Parathyroid adenoma (tissue), 2 donors: ENCODE data around the gene S100Z.

ENCODE experiments used
- H2AFZ ChIP-seq: fragments of 300-600 bp; sonication (generic); one replicate; pipeline ENCODE4 v1.7.0; 2017; ENCODE audit warnings: antibody characterized with exemption, mild to moderate bottlenecking
- H3K27ac ChIP-seq: fragments of 300-600 bp; sonication (generic); one replicate; pipeline ENCODE4 v1.7.0; 2017
- H3K27me3 ChIP-seq: fragments of 300-600 bp; sonication (generic); one replicate; pipeline ENCODE4 v1.7.0; 2017; ENCODE audit warnings: low read length; ENCODE audit not compliant: control insufficient read depth, insufficient read depth
- H3K36me3 ChIP-seq: fragments of 300-600 bp; sonication (generic); one replicate; pipeline ENCODE4 v1.7.0; 2017; ENCODE audit warnings: low read length; ENCODE audit not compliant: control insufficient read depth, insufficient read depth
- H3K4me1 ChIP-seq: fragments of 300-600 bp; sonication (generic); one replicate; pipeline ENCODE4 v1.7.0; 2017; ENCODE audit warnings: control low read depth
- H3K4me2 ChIP-seq: fragments of 300-600 bp; sonication (generic); one replicate; pipeline ENCODE4 v1.7.0; 2017; ENCODE audit warnings: low read length
- H3K4me3 ChIP-seq: fragments of 300-600 bp; sonication (generic); one replicate; pipeline ENCODE4 v1.7.0; 2017; ENCODE audit warnings: low read depth, low read length
- H3K79me2 ChIP-seq: fragments of 300-600 bp; sonication (generic); one replicate; pipeline ENCODE4 v1.7.0; 2017; ENCODE audit warnings: control low read depth
- H3K9ac ChIP-seq: fragments of 300-600 bp; sonication (generic); one replicate; pipeline ENCODE4 v1.7.0; 2017; ENCODE audit warnings: mild to moderate bottlenecking
- H3K9me3 ChIP-seq: fragments of 300-600 bp; sonication (generic); one replicate; pipeline ENCODE4 v1.7.0; 2017; ENCODE audit warnings: low read length; ENCODE audit not compliant: control insufficient read depth
- CTCF ChIP-seq: fragments of 300-600 bp; sonication (generic); IDR thresholded peaks from one replicate; pipeline ENCODE4 v1.7.0; 2017; ENCODE audit warnings: antibody characterized with exemption, mild to moderate bottlenecking
- donor health status: primary hyperparathyroidism.

The S100Z gene

GRCh38 chr5:76804266-76804665 lies 45.5 kb upstream of the S100Z start:
- Histone ChIP-seq H2AFZ (no peak overlapping the region), H3K9ac (no peak overlapping the region), H3K27ac (no peak overlapping the region), H3K9me3 (no peaks in the 10 kb centered on the region), H3K4me1 (no peaks in the 10 kb centered on the region), H3K27me3 (no peaks in the 10 kb centered on the region), H3K4me3 (no peak overlapping the region), H3K4me2 (no peak overlapping the region), H3K36me3 (no peaks in the 10 kb centered on the region), H3K79me2 (no peaks in the 10 kb centered on the region)
- TF ChIP-seq CTCF = no peak

DNA sequence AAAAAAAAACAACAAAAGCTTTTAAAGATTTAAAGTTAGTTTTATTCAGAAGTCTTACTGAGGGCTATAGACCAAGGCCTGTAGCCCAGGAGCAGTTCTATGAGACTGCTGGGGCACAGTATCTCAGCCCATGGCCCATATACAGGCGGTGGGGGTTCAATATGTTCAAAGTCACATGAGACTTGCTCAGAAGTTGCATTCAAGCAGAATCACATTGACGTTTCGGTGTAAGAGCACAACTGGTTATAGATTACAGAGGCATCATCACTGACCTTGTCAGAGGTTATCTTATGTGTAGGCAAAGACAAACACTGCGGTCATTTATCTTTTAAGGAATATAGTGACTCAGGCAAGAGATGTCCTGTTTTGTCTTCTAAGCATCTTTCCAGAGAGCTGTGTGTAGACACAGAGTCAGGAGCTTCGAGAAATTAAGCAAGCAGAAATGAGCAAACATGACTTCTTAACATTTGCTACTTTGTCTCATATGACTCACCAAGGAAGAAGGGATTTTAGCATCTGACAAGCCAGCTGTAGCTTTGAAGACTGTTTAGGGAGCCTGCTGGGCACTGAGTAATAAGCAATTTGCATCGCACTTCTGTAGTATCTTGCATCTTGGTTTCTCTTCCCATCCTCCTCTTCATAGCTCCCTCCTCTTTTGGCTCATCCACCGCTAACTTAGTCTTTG lies 43.9 kb upstream of the S100Z start:
- H3K27me3 ChIP-seq = no peaks in the 10 kb centered on the region
- peak overlapping the region; percentile 8 for H2AFZ ChIP-seq
- no peak overlapping the region for H3K4me2 ChIP-seq
- H3K79me2 ChIP-seq = no peaks in the 10 kb centered on the region
- no peaks in the 10 kb centered on the region for H3K36me3 ChIP-seq
- TF ChIP-seq CTCF = no peak
- H3K9me3 ChIP-seq = no peaks in the 10 kb centered on the region
- no peak overlapping the region for H3K27ac ChIP-seq
- no peak overlapping the region for H3K4me3 ChIP-seq
- H3K4me1 ChIP-seq = no peaks in the 10 kb centered on the region
- H3K9ac ChIP-seq = no peak overlapping the region

- no peak overlapping the region for H3K27ac ChIP-seq
Measured at GRCh38 chr5:76807296-76807695, 42.5 kb upstream of the S100Z start.

GRCh38 chr5:76808141-76808691 lies 41.6 kb upstream of the S100Z start:
- no peak overlapping the region for H2AFZ ChIP-seq
- no peak overlapping the region for H3K27ac ChIP-seq
- no peak overlapping the region for H3K9ac ChIP-seq
- H3K4me1 ChIP-seq = no peaks in the 10 kb centered on the region
- no peak for TF ChIP-seq CTCF
- H3K4me2 ChIP-seq = no peak overlapping the region
- H3K36me3 ChIP-seq = no peaks in the 10 kb centered on the region
- H3K27me3 ChIP-seq = no peaks in the 10 kb centered on the region
- H3K4me3 ChIP-seq = no peak overlapping the region
- no peaks in the 10 kb centered on the region for H3K79me2 ChIP-seq
- H3K9me3 ChIP-seq = no peaks in the 10 kb centered on the region

More at GRCh38 chr5:76807296-76807695, 42.5 kb upstream of the S100Z start:
- Histone ChIP-seq H3K79me2 (no peaks in the 10 kb centered on the region), H3K4me1 (no peaks in the 10 kb centered on the region), H3K4me3 (no peak overlapping the region), H3K36me3 (no peaks in the 10 kb centered on the region), H3K9ac (no peak overlapping the region), H3K9me3 (no peaks in the 10 kb centered on the region), H2AFZ (no peak overlapping the region), H3K4me2 (no peak overlapping the region), H3K27me3 (no peaks in the 10 kb centered on the region)
- TF ChIP-seq CTCF = no peak

DNA sequence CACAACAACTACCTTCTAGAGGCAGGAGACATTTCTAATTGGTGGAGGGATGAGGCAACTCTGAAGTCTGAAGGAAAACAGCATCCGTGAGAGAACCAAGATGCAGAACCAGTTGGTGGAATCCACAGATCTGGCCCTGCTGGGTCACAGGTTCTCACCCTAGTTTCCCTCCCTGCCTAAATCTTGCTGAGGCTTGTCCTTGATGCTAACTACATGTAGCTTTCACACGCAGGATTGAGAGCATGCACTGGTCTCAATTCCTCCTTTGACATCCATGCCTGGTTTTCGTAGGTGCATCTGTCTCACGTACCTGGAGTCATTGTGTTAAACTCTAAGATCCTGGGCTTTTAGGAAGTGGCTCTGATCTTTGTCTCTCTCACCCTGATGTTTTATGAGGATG lies 40.7 kb upstream of the S100Z start:
- Histone ChIP-seq H3K79me2 (no peaks in the 10 kb centered on the region), H3K27me3 (no peaks in the 10 kb centered on the region), H3K4me2 (no peak overlapping the region), H3K9ac (no peak overlapping the region), H3K9me3 (no peaks in the 10 kb centered on the region), H3K4me3 (no peak overlapping the region), H3K27ac (no peak overlapping the region), H3K4me1 (no peaks in the 10 kb centered on the region), H3K36me3 (no peaks in the 10 kb centered on the region), H2AFZ (no peak overlapping the region)
- TF ChIP-seq CTCF = no peak
